ENCODE results near the gene AGMO. TPM values are rescaled to one million over a fixed set of nuclear protein-coding genes. Genes with fewer than 3 reads are reported as not detected.

AGMO gene
- total RNA-seq, 6 experiments from 2014 or later, result 20.8 to 58.9 (median 33.7) TPM

- TF ChIP-seq POLR2A (IDR thresholded peaks at IDR 0.05) (no peak), CTCF (IDR thresholded peaks at IDR 0.05) (no peak)
- intact Hi-C loops (cut with DNase I), result no loop called here
- no peaks in the 10 kb centered on the region for H3K9me3 ChIP-seq
- H3K4me3 ChIP-seq, result no peak overlapping the region
- DNase-seq (no peak), ATAC-seq (no peak)
- H3K36me3 ChIP-seq, result no peaks in the 10 kb centered on the region
- WGBS (ENCODE audit: insufficient coverage, low coverage, low lambda C conversion rate, missing lambda C conversion rate), result 44% methylated on average over 2 of the region's 2 CpGs
- H3K27ac ChIP-seq, result no peak overlapping the region
- no peaks in the 10 kb centered on the region for H3K4me1 ChIP-seq
- H3K27me3 ChIP-seq, result no peaks in the 10 kb centered on the region
Measured at GRCh38 chr7:15491361-15491760, 70.5 kb downstream of the AGMO start.

GRCh38 chr7:15490291-15490690 lies 71.5 kb downstream of the AGMO start:
- TF ChIP-seq POLR2A (IDR thresholded peaks at IDR 0.05) (no peak), CTCF (IDR thresholded peaks at IDR 0.05) (no peak)

GRCh38 chr7:15489861-15490260 lies 72.0 kb downstream of the AGMO start:
- intact Hi-C loops (cut with DNase I), result no loop called here
- WGBS (ENCODE audit: insufficient coverage, low coverage, low lambda C conversion rate, missing lambda C conversion rate), result 80% methylated on average over 3 of the region's 3 CpGs
- Histone ChIP-seq H3K9me3 (no peaks in the 10 kb centered on the region), H3K27ac (no peak overlapping the region), H3K4me3 (no peak overlapping the region), H3K36me3 (no peaks in the 10 kb centered on the region), H3K27me3 (no peaks in the 10 kb centered on the region), H3K4me1 (no peaks in the 10 kb centered on the region)
- ATAC-seq (no peak), DNase-seq (no peak)
- TF ChIP-seq POLR2A (IDR thresholded peaks at IDR 0.05), result no peak
- no peak for TF ChIP-seq CTCF (IDR thresholded peaks at IDR 0.05)

More at GRCh38 chr7:15490291-15490690, 71.5 kb downstream of the AGMO start:
- ATAC-seq, result no peak
- WGBS (ENCODE audit: insufficient coverage, low coverage, low lambda C conversion rate, missing lambda C conversion rate), result 83% methylated on average over 1 of the region's 1 CpG
- no peak overlapping the region for H3K4me3 ChIP-seq
- H3K9me3 ChIP-seq, result no peaks in the 10 kb centered on the region
- intact Hi-C loops (cut with DNase I), result no loop called here
- no peaks in the 10 kb centered on the region for H3K36me3 ChIP-seq
- H3K4me1 ChIP-seq, result no peaks in the 10 kb centered on the region
- no peak for DNase-seq
- H3K27me3 ChIP-seq, result no peaks in the 10 kb centered on the region
- no peak overlapping the region for H3K27ac ChIP-seq

GRCh38 chr7:15489383-15489782 lies 72.4 kb downstream of the AGMO start:
- TF ChIP-seq POLR2A (IDR thresholded peaks at IDR 0.05), result no peak
- TF ChIP-seq CTCF (IDR thresholded peaks at IDR 0.05), result no peak
- ATAC-seq (peak in 1 of 4 donors; percentile 31), DNase-seq (no peak)
- H3K36me3 ChIP-seq, result no peaks in the 10 kb centered on the region
- H3K9me3 ChIP-seq, result no peaks in the 10 kb centered on the region
- no peak overlapping the region for H3K4me3 ChIP-seq
- H3K4me1 ChIP-seq, result no peaks in the 10 kb centered on the region
- H3K27ac ChIP-seq, result no peak overlapping the region
- H3K27me3 ChIP-seq, result no peaks in the 10 kb centered on the region
- WGBS (ENCODE audit: insufficient coverage, low coverage, low lambda C conversion rate, missing lambda C conversion rate), result 57% methylated on average over 4 of the region's 4 CpGs
- intact Hi-C loops (cut with DNase I), result no loop called here

GRCh38 chr7:15488401-15488800 lies 73.4 kb downstream of the AGMO start:
- no peak overlapping the region for H3K27ac ChIP-seq
- H3K4me1 ChIP-seq, result no peaks in the 10 kb centered on the region
- no peaks in the 10 kb centered on the region for H3K27me3 ChIP-seq
- no peak for DNase-seq
- TF ChIP-seq CTCF (IDR thresholded peaks at IDR 0.05) (no peak), POLR2A (IDR thresholded peaks at IDR 0.05) (no peak)
- ATAC-seq, result no peak
- intact Hi-C loops (cut with DNase I), result no loop called here
- 64% methylated on average over 2 of the region's 2 CpGs for WGBS (ENCODE audit: insufficient coverage, low coverage, low lambda C conversion rate, missing lambda C conversion rate)
- no peaks in the 10 kb centered on the region for H3K9me3 ChIP-seq
- H3K36me3 ChIP-seq, result no peaks in the 10 kb centered on the region
- H3K4me3 ChIP-seq, result no peak overlapping the region

Measured in right lobe of liver (tissue), 6 donors.